Activated T-cell treated with anti-CD3 and anti-CD28 coated beads, Interleukin-2, amount 50 U/mL, for 72 hours (primary cell): ENCODE data around the gene CMKLR1. TPM values are rescaled to one million over a fixed set of nuclear protein-coding genes. Genes with fewer than 3 reads are reported as not detected.

Experiments
- ATAC-seq, 2 donors: fragments of 150-1000 bp; cut with Tn5 transposase; replicated peaks in 1 of 2; 2 replicates each; pipeline ENCODE4 v1.10.0; 2021; ENCODE audit warnings: moderate library complexity in 2 of 2, mild to moderate bottlenecking in 1 of 2
- DNase-seq, 2 donors: peaks; one replicate each; pipeline ENCODE4 v3.0.0; 2021 to 2022; ENCODE audit warnings: mixed read lengths in 1 of 2
- H3K27ac Mint-ChIP-seq: one replicate; pipeline ENCODE4 v1.8.0; 2022; ENCODE audit warnings: mild to moderate bottlenecking, moderate library complexity, mixed read lengths
- H3K27me3 Mint-ChIP-seq: one replicate; pipeline ENCODE4 v1.8.0; 2022; ENCODE audit warnings: low read depth, mixed read lengths
- H3K36me3 Mint-ChIP-seq, 2 donors: one replicate each; pipeline ENCODE4 v1.8.0; 2022; ENCODE audit warnings: mixed read lengths in 2 of 2, mild to moderate bottlenecking in 1 of 2; ENCODE audit not compliant: insufficient read depth in 2 of 2
- H3K4me1 Mint-ChIP-seq: one replicate; pipeline ENCODE4 v1.8.0; 2022; ENCODE audit warnings: low read depth, mixed read lengths
- H3K4me3 Mint-ChIP-seq, 2 donors: one replicate each; pipeline ENCODE4 v1.8.0; 2022; ENCODE audit warnings: mild to moderate bottlenecking in 2 of 2, mixed read lengths in 2 of 2, moderate library complexity in 2 of 2
- H3K9me3 Mint-ChIP-seq, 2 donors: one replicate each; pipeline ENCODE4 v1.8.0; 2022; ENCODE audit warnings: mixed read lengths in 2 of 2
- total RNA-seq, 2 donors: library from RNA; stranded (reverse); gene quantifications; one replicate each; pipeline ENCODE4 v1.2.3, GENCODE V29; 2022

CMKLR1 gene
- total RNA-seq, 2 donors from 2014 or later = not detected

DNA sequence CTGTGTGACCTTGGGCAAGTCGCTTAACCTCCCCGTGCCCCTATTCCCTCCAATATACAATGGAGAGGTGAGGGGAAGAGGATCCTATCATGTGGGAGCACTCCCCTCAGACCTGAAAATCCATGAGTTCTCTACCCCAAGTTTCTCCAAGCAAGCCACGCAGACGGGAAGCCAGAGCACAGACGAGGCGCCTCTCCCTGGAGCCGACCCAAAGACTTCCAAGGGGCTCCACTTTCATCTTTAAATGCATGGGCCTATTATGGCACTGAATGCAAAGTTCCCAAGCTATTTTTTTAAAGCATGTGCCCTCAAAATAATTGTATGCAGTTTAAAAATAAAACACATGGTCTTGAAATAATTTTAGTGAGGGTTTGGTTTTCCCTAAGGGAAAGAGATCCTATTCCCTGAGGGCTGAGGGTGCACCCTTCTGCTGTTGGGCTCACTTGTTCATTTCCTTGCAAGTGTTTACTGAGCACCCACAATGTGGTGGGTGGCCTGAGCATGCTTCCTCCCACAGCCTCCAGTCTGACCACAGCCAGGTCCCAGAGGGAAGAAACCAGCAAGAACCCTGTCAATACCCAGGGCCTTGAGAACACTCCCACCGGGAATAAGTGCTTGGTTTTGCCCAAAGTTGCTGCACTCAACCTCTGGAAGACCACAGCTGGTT is 14.6 kb downstream of the CMKLR1 start:
- peaks cover 0 to 1% of the 10 kb centered on the region in 2 donors for H3K9me3 Mint-ChIP-seq
- ATAC-seq = no peak
- H3K4me3 Mint-ChIP-seq = no peak overlapping the region
- no peaks in the 10 kb centered on the region for H3K36me3 Mint-ChIP-seq
- no peak overlapping the region for H3K27ac Mint-ChIP-seq
- H3K27me3 Mint-ChIP-seq = peaks cover 15% of the 10 kb centered on the region
- no peaks in the 10 kb centered on the region for H3K4me1 Mint-ChIP-seq
- DNase-seq = no peak

DNA sequence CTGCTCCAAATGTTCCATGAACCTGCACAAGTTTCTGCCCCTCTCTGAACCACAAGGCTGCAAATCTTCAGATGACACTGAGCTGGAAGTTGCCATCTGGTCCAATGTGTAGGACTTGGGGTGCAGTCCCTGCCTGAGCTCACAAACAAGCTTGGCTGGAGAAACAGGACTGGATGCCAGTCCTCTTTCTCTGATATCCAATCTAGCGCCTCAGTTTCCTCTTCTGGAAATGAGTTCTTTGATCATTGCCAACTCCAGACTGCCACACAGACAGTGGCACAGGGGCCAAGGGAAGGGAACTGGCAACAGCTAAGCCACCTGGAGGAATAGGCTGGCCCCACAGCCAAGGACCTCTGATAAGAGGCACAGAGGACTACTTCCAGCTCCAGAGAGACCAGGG is 15.5 kb downstream of the CMKLR1 start:
- Mint-ChIP-seq H3K9me3 (peaks cover 0 to 1% of the 10 kb centered on the region in 2 donors), H3K27me3 (peaks cover 15% of the 10 kb centered on the region), H3K36me3 (no peaks in the 10 kb centered on the region), H3K4me1 (no peaks in the 10 kb centered on the region), H3K27ac (no peak overlapping the region), H3K4me3 (no peak overlapping the region)
- ATAC-seq = no peak
- no peak for DNase-seq

DNA sequence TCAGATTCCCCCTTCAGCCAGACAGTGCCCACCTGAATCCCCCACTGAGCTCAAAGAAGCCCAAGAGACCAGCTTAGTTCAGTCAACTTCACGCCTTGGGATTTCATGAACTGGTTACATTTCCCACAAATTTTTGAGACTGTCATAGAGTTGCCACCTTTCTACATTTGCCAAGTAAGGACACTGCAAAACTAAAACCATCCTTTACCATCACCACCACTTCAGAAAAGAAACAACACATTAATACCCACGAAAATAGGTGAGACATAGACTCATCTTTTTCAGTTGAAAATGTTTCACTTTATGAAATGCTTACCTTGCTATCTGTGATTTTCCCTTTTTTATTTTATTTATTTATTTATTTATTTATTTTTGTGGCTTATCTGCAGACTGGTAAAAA is 16.1 kb downstream of the CMKLR1 start:
- H3K4me3 Mint-ChIP-seq = no peak overlapping the region
- DNase-seq (no peak), ATAC-seq (no peak)
- H3K4me1 Mint-ChIP-seq = no peaks in the 10 kb centered on the region
- peaks cover 15% of the 10 kb centered on the region for H3K27me3 Mint-ChIP-seq
- no peaks in the 10 kb centered on the region for H3K36me3 Mint-ChIP-seq
- H3K9me3 Mint-ChIP-seq = peaks cover 0 to 1% of the 10 kb centered on the region in 2 donors
- peak overlapping the region; percentile 1 for H3K27ac Mint-ChIP-seq

DNA sequence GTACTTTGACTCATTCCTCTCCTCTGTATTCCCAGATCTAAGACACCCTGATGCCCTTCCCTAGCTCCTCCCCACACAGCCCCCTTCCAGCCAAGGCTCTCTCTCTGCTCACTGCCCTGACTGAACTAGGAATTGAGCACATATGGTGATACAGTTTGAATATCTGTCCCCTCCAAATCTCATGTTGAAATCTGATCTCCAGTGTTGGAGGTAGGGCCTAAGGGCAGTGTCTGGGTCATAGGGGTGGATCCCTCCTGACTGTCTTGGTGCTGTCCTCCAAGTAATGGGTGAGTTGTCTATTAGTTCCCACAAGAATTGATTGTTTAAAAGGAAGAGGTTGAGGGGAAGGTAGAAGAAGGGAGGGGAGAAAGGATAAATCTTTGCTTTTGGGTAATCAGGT is 17.4 kb downstream of the CMKLR1 start:
- no peak for DNase-seq
- Mint-ChIP-seq H3K4me1 (no peaks in the 10 kb centered on the region), H3K9me3 (peaks cover 0 to 1% of the 10 kb centered on the region in 2 donors), H3K4me3 (no peak overlapping the region), H3K36me3 (no peaks in the 10 kb centered on the region), H3K27me3 (peaks cover 15% of the 10 kb centered on the region), H3K27ac (no peak overlapping the region)
- no peak for ATAC-seq

DNA sequence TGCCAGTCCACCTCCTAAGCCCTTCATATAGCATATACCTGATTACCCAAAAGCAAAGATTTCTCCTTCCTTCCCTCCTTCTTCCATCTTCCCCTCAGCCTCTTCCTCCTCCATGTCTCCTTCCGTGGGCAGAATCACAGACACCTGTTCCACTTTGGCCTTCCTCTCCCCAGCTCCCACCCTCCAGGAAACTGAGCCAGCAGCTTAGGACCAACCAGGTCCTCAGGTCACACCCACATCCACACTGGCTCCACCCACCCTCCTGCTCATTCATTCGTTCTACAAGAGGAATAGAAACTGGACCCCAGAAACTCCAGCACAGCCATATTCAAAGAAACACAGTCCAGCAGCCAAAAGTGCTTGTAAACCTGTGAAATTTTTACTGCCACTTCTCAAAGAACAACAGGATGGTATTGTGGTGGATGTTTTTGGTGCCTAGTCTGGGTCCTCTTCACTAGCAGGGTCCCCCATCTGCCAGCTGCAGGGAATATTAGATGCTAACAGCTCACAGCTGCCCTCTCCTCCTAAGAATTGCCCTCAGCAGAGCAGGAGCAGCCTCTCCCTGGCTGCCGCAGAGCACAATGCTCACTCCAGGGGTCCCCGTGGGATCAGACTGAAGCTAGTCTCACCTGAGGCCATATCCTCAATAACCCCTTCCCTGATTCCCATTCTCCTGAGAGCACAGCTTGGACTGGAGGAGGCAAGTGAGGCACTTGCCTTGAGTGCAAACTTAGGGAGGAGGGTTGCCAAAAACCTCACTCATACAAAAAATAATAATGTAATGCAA is 18.4 kb downstream of the CMKLR1 start:
- H3K4me1 Mint-ChIP-seq = peaks cover 6% of the 10 kb centered on the region
- no peak for DNase-seq
- ATAC-seq = no peak
- no peaks in the 10 kb centered on the region for H3K36me3 Mint-ChIP-seq
- H3K9me3 Mint-ChIP-seq = peaks cover 0 to 1% of the 10 kb centered on the region in 2 donors
- no peak overlapping the region for H3K27ac Mint-ChIP-seq
- H3K27me3 Mint-ChIP-seq = peaks cover 15% of the 10 kb centered on the region
- no peak overlapping the region for H3K4me3 Mint-ChIP-seq

DNA sequence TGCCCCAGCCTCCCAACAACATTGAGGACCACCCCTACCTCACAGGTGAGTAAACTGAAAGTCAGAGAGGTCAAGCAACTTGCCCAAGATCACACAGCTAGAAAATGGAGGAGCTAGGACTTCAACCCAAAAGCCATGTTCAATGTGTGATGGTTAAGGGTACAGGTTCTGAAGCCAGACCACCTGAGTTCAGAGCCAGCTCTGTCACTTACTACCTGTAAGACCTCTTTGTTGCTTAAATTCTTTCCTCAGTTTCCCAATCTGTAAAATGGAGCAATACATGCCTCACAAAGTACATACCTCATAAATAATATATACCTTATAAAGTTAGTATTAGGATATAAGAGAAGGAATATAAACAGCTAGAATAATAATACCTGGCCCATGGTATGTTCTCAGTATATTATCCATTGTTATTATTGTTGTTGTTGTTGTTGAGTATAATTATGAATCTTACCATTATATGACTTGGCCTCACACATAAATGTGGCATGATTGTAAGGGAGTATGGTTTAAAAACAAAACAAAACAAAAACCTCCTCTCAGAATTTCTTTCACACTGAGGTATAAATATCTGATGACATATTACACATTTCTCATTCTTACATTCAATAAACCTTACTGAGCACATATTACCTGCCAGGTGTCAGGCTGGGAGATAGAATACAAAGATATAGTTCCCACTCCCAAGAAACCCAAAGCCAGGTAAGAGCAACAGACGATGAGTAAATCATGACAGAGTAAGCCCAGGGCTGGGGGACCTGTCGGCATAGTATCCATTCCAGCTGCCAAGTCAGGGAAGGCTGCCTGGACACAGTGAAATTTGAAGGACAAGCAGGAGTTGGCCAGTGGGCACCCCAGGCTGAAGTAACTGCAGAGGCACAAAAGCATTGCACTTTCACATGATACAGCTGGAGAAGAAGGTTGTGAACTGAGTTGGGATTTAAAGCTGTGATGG is 19.6 kb downstream of the CMKLR1 start:
- DNase-seq (no peak), ATAC-seq (no peak)
- peaks cover 6% of the 10 kb centered on the region for H3K4me1 Mint-ChIP-seq
- no peak overlapping the region for H3K4me3 Mint-ChIP-seq
- peaks cover 15% of the 10 kb centered on the region for H3K27me3 Mint-ChIP-seq
- H3K36me3 Mint-ChIP-seq = no peaks in the 10 kb centered on the region
- H3K9me3 Mint-ChIP-seq = peaks cover 0 to 1% of the 10 kb centered on the region in 2 donors
- H3K27ac Mint-ChIP-seq = no peak overlapping the region

DNA sequence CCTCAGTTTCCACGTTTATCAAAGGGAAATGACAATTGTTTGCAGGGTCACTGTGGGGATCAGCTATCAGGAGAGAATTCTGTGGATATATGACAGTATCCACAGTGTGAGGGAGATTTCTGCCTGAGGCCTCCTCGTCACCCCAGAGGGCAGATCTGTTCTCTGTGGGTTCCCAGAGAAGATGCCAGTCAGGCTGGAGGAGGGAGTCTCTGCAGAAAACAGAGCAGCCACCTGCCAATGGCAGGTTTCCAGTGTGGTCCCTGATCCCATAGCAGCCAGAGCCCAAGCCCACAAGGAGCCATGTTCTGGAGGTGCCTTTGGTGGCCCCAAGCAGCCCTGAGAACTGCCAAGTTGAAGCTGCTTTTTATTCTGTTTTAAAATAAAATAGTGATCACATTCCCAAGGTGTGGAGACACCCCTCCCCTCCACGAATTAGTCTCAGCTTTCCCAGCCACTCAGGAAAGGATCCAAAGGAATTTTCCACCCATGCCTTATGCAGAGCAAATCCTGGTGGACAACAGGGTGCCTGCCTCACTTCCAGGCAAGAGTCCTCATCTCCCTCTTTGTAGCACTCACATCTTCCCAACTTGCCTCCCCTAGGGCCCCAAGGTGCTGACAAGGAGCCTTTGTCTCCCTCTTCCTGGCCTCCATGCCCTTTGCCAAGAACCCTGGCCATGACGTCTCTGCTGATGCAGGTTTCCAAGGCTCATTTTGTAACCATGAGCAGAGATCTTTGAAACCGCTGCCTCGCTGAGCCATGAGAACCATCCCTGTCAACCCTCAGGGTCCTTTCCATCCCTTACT is 20.4 kb downstream of the CMKLR1 start:
- H3K27ac Mint-ChIP-seq = no peak overlapping the region
- ATAC-seq (no peak), DNase-seq (no peak)
- peaks cover 0 to 1% of the 10 kb centered on the region in 2 donors for H3K9me3 Mint-ChIP-seq
- H3K36me3 Mint-ChIP-seq = no peaks in the 10 kb centered on the region
- H3K4me1 Mint-ChIP-seq = peaks cover 13% of the 10 kb centered on the region
- H3K4me3 Mint-ChIP-seq = no peak overlapping the region
- H3K27me3 Mint-ChIP-seq = peaks cover 15% of the 10 kb centered on the region

DNA sequence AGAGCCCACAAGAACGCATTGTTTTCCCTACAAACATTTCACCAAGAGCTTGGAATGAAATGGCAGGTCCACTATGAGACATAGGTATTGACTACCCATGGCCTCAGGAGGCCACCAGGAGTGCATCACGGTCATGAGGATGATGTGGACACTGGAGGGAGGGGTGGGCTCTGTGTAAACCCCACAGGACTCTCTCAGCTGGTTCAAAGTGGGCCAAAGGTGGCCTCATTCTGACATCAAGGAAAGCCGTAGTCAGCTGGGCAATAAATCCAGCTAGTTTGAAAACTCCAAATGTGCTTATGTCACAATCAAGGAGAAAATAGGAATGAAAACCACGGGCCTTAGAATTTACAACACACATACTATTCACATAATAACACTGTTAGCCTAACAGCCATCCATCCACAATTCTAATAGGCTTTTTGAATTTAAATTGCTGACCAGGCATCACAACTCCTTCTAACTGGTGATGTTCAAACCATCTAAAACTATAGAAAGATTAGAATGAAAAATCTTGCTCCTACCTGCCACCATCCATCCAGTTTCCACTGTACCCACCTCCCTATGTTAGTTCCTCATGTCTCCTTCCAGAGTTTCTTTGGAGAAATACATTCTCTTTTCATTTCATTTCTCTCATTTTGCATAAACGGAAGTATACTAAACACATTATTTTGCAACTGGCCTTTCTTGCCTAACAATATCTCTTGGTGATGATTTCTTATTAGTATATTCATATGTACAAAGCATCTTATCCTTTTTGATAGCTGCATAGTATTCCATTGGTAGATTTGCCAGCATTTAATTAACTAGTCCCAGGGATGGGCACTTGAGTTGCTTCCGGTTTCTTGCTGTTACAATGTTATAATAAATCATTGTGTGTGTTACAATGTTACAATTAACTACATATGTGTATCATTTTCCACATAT is 21.5 kb downstream of the CMKLR1 start:
- ATAC-seq (no peak), DNase-seq (no peak)
- H3K27ac Mint-ChIP-seq = no peak overlapping the region
- H3K4me3 Mint-ChIP-seq = no peak overlapping the region
- peaks cover 15% of the 10 kb centered on the region for H3K27me3 Mint-ChIP-seq
- no peaks in the 10 kb centered on the region for H3K36me3 Mint-ChIP-seq
- peaks cover 16% of the 10 kb centered on the region for H3K4me1 Mint-ChIP-seq
- peaks cover 0 to under 1% of the 10 kb centered on the region in 2 donors for H3K9me3 Mint-ChIP-seq

DNA sequence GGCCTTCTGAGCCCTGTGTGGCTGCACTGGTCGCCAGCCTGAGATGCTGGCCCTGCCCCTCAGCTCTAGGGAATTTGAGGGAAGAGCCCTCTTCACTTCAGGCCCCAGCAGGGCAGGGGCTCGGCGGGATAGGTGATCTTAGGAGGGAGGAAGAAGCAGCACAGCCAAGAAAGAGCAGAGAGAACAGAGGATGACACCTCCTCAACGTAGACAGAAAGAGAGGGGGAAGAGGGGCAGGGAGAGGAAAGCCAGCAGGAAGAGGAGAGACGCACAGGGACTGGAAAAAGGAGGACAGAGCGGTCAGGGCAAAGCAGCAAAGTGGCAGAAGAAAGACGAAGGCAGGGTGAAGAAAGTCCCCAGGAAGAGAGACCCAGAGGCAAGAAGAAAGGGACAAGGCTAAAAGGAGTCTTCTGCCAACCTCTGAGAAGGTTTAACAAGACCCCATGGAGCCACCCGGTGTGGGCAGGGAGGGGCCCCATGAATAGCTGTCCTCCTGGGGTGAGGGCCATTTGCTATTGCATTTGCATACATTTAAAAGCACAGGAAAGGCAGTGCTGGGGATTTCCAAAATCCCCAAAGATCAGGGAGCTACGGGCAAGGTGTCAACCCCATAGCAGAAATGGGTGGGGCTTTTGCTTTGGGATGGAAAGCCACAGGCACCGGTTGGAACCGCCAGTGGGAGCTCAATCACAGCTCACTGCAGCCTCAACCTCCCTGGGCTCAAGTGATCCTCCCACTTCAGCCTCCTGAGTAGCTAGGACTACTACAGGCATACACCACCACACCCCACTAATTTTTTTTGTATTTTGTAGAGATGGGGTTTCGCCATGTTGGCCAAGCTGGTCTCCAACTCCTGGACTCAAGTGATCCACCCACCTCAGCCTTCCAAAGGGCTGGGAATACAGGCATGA is 22.7 kb downstream of the CMKLR1 start:
- H3K4me3 Mint-ChIP-seq = no peak overlapping the region
- peaks cover 9% of the 10 kb centered on the region for H3K27me3 Mint-ChIP-seq
- no peaks in the 10 kb centered on the region for H3K36me3 Mint-ChIP-seq
- no peaks in the 10 kb centered on the region for H3K9me3 Mint-ChIP-seq
- H3K4me1 Mint-ChIP-seq = peaks cover 16% of the 10 kb centered on the region
- no peak for DNase-seq
- ATAC-seq = no peak
- peak overlapping the region; percentile 53 for H3K27ac Mint-ChIP-seq

DNA sequence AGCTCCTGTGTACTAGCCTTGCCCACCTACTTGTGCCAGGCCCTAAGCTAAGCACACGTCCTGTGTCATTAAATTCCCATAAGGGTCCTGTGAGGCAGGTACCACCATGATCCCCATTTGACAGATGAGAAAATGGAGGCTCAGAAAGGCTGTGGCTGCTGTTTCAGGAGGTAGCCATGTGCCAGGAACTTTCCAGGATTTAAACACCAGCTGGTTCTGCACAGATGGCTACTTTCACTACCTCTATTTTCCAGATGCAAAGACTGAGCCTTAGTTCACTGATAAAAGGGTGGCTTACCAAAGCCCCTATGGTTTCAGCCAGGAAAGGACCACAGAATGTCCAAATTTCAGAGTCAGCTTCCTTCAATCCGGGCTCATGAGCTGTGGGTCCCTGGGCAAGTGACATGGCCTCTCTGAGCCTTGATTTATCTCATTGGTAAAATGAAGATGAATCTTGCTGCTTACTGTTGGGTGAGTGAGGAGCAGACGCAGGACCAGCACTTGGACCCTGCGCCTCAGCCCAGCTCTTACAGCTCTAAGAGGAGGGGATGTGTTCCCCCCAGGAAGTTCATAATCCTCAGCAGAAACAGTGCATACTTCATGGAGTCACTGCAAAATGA is 23.5 kb downstream of the CMKLR1 start:
- Mint-ChIP-seq H3K27me3 (peaks cover 3% of the 10 kb centered on the region), H3K4me3 (no peak overlapping the region), H3K4me1 (peaks cover 16% of the 10 kb centered on the region), H3K36me3 (no peaks in the 10 kb centered on the region), H3K27ac (peak overlapping the region; percentile 53), H3K9me3 (no peaks in the 10 kb centered on the region)
- no peak for DNase-seq
- no peak for ATAC-seq
